ENCODE results near the gene SETDB1. TPM values are rescaled to one million over a fixed set of nuclear protein-coding genes. Genes with fewer than 3 reads are reported as not detected.

Gene SETDB1
- total and polyA plus RNA-seq, 4 donors, result 5.4 to 23.7 (median 14.0) TPM

DNA sequence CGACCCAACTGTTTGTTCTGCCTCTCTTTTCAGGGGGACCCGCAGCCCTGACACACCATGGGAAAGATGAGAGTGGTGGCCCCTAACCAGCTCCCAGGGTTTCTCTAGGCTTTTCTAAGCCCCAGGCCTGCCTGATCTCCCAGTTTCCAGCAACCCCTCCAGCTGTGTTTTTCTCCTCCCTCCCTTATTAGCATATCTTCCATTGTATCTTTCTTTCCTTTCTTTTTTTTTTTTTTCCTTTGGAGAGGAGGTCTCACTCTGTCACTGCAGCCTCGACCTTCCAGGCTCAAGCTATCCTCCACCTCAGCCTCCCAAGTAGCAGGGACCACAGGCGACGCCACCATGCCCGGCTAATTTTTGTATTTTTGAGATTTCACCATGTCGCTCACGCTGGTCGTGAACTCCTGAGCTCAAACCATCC lies 50.2 kb downstream of the SETDB1 start (continued):
- TF ChIP-seq, protein P1, sequence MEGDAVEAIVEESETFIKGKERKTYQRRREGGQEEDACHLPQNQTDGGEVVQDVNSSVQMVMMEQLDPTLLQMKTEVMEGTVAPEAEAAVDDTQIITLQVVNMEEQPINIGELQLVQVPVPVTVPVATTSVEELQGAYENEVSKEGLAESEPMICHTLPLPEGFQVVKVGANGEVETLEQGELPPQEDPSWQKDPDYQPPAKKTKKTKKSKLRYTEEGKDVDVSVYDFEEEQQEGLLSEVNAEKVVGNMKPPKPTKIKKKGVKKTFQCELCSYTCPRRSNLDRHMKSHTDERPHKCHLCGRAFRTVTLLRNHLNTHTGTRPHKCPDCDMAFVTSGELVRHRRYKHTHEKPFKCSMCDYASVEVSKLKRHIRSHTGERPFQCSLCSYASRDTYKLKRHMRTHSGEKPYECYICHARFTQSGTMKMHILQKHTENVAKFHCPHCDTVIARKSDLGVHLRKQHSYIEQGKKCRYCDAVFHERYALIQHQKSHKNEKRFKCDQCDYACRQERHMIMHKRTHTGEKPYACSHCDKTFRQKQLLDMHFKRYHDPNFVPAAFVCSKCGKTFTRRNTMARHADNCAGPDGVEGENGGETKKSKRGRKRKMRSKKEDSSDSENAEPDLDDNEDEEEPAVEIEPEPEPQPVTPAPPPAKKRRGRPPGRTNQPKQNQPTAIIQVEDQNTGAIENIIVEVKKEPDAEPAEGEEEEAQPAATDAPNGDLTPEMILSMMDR (IDR thresholded peaks at IDR 0.05; ENCODE audit: low read depth, low read length, missing input control), result no peak
- TF ChIP-seq HNF4G (IDR thresholded peaks at IDR 0.05), result no peak
- no peak for TF ChIP-seq SP1 (IDR thresholded peaks at IDR 0.05)

DNA sequence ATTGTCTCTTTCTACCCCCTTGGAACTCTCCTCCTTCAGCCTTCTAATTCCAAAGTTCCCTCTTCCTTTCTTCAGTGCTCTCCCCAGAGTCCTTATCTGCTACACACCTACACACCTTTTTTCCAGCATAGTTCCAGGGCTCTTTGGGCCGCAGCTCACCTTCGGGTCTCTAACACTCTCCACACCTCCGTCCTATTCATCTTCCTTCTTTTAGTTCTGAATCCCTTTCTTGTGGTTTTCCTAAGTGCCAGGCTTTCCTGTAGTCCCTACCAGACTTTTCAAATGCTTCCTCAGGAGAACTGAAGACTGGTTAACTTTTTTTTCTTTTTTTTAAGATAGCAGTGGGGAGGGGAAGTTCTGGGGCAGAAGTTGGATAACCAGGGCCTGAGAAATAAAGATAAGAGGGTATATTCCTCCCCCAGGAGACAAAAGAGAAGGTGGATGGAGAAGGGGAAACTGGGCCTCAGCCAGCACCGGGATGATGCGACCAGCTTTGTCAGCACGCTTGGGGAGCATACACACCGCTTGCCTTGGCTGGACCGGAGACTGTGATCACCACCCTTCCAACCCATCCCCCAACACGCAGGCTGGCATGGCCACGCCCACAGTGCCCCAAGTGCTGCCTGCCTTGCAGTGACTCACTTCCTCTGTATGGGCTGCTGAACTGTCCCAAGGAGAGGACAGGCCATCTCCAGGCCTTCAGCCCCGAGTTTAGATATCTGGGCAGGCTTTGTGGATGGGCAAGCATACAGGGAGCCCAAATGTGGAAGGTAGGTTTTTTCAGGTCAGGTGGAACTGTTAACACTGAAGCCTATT lies 50.9 kb downstream of the SETDB1 start:
- Histone ChIP-seq H3K4me3 (ENCODE audit: low read depth in 1 of 3, low read length in 3 of 3) (no peak overlapping the region), H3K36me3 (ENCODE audit: control insufficient read depth in 4 of 4, insufficient read depth in 3 of 4, low read depth in 1 of 4, low read length in 3 of 4) (no peaks in the 10 kb centered on the region), H3K9me3 (ENCODE audit: control insufficient read depth in 4 of 4, low read length in 3 of 4) (no peaks in the 10 kb centered on the region), H3K4me1 (ENCODE audit: control insufficient read depth in 4 of 4, insufficient read depth in 4 of 4, low read length in 3 of 4) (peaks cover 16 to 62% (median 50%) of the 10 kb centered on the region in 4 donors), H3K9ac (ENCODE audit: low read depth in 1 of 2, low read length in 2 of 2) (peak overlapping the region; percentile 21 to 64), H3K27ac (ENCODE audit: low read depth in 1 of 2, low read length in 2 of 2) (peak overlapping the region; percentile 86 to 87), H3K27me3 (ENCODE audit: control insufficient read depth in 4 of 4, insufficient read depth in 4 of 4, low read length in 3 of 4) (no peaks in the 10 kb centered on the region)
- DNase-seq (ENCODE audit: low spot score), result peak; percentile 79
- peak; percentile 78 to 96 for TF ChIP-seq JUND (IDR thresholded peaks at IDR 0.05)
- TF ChIP-seq, protein P2, sequence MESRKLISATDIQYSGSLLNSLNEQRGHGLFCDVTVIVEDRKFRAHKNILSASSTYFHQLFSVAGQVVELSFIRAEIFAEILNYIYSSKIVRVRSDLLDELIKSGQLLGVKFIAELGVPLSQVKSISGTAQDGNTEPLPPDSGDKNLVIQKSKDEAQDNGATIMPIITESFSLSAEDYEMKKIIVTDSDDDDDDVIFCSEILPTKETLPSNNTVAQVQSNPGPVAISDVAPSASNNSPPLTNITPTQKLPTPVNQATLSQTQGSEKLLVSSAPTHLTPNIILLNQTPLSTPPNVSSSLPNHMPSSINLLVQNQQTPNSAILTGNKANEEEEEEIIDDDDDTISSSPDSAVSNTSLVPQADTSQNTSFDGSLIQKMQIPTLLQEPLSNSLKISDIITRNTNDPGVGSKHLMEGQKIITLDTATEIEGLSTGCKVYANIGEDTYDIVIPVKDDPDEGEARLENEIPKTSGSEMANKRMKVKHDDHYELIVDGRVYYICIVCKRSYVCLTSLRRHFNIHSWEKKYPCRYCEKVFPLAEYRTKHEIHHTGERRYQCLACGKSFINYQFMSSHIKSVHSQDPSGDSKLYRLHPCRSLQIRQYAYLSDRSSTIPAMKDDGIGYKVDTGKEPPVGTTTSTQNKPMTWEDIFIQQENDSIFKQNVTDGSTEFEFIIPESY (IDR thresholded peaks at IDR 0.05), result no peak
- TF ChIP-seq, protein P3, sequence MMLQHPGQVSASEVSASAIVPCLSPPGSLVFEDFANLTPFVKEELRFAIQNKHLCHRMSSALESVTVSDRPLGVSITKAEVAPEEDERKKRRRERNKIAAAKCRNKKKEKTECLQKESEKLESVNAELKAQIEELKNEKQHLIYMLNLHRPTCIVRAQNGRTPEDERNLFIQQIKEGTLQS (IDR thresholded peaks at IDR 0.05), result peak; percentile 17
- TF ChIP-seq NR2F2 (IDR thresholded peaks at IDR 0.05), result no peak
- peak in 1 of 2 donors; percentile 62 for TF ChIP-seq GABPA (IDR thresholded peaks at IDR 0.05 in 1 of 2, conservative IDR thresholded peaks at IDR 0.05 in 1 of 2)
- peak; percentile 14 to 67 for TF ChIP-seq RXRA (IDR thresholded peaks at IDR 0.05)
- TF ChIP-seq, protein P4, sequence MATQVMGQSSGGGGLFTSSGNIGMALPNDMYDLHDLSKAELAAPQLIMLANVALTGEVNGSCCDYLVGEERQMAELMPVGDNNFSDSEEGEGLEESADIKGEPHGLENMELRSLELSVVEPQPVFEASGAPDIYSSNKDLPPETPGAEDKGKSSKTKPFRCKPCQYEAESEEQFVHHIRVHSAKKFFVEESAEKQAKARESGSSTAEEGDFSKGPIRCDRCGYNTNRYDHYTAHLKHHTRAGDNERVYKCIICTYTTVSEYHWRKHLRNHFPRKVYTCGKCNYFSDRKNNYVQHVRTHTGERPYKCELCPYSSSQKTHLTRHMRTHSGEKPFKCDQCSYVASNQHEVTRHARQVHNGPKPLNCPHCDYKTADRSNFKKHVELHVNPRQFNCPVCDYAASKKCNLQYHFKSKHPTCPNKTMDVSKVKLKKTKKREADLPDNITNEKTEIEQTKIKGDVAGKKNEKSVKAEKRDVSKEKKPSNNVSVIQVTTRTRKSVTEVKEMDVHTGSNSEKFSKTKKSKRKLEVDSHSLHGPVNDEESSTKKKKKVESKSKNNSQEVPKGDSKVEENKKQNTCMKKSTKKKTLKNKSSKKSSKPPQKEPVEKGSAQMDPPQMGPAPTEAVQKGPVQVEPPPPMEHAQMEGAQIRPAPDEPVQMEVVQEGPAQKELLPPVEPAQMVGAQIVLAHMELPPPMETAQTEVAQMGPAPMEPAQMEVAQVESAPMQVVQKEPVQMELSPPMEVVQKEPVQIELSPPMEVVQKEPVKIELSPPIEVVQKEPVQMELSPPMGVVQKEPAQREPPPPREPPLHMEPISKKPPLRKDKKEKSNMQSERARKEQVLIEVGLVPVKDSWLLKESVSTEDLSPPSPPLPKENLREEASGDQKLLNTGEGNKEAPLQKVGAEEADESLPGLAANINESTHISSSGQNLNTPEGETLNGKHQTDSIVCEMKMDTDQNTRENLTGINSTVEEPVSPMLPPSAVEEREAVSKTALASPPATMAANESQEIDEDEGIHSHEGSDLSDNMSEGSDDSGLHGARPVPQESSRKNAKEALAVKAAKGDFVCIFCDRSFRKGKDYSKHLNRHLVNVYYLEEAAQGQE (IDR thresholded peaks at IDR 0.05), result peak; percentile 62
- no peak for TF ChIP-seq FOXA1 (IDR thresholded peaks at IDR 0.05)
- peak; percentile 23 to 62 for TF ChIP-seq HNF4A (conservative IDR thresholded peaks at IDR 0.05)
- no peak for TF ChIP-seq TAF1 (conservative IDR thresholded peaks at IDR 0.05)
- TF ChIP-seq EGR1 (IDR thresholded peaks at IDR 0.05; ENCODE audit: low read depth in 2 of 2), result no peak
- no peak for TF ChIP-seq FOXA2 (IDR thresholded peaks at IDR 0.05)
- TF ChIP-seq, protein P5, sequence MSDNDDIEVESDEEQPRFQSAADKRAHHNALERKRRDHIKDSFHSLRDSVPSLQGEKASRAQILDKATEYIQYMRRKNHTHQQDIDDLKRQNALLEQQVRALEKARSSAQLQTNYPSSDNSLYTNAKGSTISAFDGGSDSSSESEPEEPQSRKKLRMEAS (IDR thresholded peaks at IDR 0.05), result no peak
- TF ChIP-seq, protein P1 (IDR thresholded peaks at IDR 0.05; ENCODE audit: low read depth, low read length, missing input control), result no peak
- TF ChIP-seq YY1 (IDR thresholded peaks at IDR 0.05), result peak; percentile 39
- no peak for TF ChIP-seq HNF4G (IDR thresholded peaks at IDR 0.05)
- TF ChIP-seq RAD21 (IDR thresholded peaks at IDR 0.05), result peak in 1 of 2 donors; percentile 20
- peak; percentile 54 for TF ChIP-seq SP1 (IDR thresholded peaks at IDR 0.05)
- WGBS, result 28% methylated on average over 11 of the region's 11 CpGs
